Stimulated activated CD4-positive, alpha-beta T cell treated with anti-CD3 and anti-CD28 coated beads, Interleukin-4, amount 100 ng/mL, for 4 hours (primary cell): ENCODE results near the gene FFAR3.
"Not testable (repeated sequence)": the region's sequence is repeated elsewhere in the genome, so short reads cannot be mapped to it uniquely, and the experiment has no call there.

Source experiments
- DNase-seq, 2 experiments: peaks; one replicate each; pipeline ENCODE4 v3.0.0-alpha.2; 2020

Gene FFAR3

GRCh38 chr19:35378356-35378755 lies 20.1 kb downstream of the FFAR3 start:
- no peak for DNase-seq

DNA sequence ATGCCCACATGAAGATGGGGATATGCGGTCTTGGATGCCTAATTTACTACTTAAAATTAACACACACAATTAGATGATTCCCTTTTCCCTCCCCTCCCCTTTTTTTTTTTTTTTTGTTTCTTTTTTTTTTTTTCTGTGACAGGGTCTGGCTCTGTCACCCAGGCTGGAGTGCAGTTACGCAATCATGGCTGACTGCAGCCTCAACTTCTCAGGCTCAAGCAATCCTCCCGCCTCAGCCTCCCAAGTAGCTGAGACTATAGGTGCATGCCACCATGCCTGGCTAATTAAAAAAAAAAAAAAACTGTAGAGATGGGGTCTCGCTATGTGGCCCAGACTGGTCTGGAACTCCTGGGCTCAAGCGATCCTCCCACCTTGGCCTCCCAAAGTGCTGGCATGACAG lies 21.3 kb downstream of the FFAR3 start:
- DNase-seq = not testable (repeated sequence)

DNA sequence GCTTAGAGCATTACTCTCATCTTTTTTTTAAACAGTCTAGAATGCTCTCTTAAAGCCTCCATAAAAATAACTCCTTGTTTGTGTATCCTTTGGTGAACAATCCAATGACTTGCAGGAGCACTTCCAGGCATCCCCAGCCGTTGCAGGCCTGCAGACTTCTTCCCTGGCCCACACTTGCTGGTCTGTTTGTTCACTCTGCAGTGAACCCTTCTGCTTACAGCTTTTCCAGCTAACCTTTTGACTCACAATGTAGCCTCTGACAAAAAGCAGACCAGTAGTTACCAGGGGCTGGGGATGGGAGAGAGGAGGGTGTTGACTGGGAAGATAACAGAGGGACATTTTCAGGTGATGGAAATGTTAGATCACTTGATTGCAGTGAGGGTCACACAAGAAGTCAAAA lies 21.7 kb downstream of the FFAR3 start:
- no peak for DNase-seq

GRCh38 chr19:35380450-35381124 lies 22.3 kb downstream of the FFAR3 start:
- DNase-seq = no peak

DNA sequence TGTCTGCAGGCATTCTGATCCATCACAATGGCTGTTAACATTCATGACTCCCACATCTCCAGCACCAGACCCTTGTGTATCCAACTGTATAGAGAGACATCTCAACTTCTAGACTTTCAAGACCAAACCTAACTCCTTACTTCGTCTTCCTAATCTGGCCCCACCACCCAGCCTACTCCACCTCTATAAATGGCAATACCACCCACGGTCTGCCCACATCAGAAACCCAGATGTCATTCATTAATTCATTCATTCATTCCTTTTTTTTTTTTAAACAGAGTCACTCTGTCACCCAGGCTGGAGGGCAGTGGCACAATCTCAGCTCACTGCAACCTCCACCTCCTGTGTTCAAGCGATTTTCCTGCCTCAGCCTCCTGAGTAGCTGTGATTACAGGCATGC lies 23.1 kb downstream of the FFAR3 start:
- DNase-seq = no peak

DNA sequence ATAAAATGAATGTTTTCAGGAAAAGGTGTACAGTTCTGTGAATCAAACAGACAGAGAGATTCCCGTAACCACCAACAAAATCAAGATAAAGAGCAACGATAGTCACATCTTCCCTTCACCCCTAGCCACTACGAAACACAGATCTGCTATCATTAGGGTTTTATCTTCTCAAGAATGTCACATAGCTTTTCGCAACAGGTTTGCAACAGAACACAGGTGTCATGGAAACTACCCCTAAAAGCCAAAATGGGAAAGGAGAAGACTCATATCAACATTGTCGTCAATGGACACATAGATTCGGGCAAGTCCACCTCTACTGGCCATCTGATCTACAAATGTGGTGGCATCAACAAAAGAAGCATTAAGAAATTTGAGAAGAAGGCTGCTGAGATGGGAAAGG lies 23.7 kb downstream of the FFAR3 start:
- no peak for DNase-seq

DNA sequence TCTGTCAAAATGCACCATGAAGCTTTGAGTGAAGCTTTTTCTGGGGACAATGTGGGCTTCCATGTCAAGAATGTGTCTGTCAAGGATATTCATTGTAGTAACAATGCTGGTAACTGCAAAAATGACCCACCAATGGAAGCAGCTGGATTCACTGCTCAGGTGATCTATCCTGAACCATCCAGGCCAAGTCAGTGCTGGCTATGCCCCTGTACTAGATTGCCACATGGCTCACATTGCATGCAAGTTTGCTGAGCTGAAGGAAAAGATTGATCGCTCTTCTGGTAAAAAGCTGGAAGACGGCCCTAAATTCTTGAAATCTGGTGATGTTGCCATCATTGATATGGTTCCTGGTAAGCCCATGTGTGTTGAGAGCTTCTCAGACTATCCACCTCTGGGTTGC lies 25.3 kb downstream of the FFAR3 start:
- no peak for DNase-seq

DNA sequence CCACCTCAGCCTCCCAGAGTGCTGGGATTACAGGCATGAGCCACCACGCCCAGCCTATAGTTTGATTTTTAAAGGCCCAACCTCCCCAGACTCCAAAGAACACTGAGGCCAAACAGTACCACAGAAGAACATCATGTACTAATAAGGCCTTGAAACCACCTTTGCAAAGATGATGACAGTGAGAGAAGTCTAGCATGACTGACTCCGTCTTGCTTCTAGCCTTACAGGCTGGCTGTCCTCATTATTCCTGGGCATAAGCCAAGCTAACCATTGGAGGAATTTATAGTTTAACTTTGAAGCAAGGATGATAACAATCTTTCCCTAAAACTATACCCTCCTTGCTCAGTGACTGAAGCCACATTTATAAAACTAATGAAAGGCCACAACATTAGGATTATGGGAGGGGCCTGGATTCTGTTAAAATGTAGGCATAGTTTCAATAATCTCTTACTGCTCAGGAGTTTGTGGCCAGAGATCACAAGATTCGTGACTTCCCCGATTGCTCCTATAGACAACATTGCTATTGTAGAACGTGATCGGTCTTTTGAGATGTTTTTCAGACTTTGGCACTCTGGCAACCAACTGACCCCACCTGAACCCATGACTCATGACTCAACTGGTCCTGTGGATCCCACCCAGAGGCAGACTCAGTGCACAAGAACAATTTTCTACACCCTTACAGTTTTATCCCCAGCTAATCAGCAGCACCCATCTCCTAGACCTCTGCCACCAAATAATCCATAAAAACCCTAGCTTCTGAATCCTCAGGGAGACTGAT lies 30.2 kb downstream of the FFAR3 start:
- DNase-seq = no peak

DNA sequence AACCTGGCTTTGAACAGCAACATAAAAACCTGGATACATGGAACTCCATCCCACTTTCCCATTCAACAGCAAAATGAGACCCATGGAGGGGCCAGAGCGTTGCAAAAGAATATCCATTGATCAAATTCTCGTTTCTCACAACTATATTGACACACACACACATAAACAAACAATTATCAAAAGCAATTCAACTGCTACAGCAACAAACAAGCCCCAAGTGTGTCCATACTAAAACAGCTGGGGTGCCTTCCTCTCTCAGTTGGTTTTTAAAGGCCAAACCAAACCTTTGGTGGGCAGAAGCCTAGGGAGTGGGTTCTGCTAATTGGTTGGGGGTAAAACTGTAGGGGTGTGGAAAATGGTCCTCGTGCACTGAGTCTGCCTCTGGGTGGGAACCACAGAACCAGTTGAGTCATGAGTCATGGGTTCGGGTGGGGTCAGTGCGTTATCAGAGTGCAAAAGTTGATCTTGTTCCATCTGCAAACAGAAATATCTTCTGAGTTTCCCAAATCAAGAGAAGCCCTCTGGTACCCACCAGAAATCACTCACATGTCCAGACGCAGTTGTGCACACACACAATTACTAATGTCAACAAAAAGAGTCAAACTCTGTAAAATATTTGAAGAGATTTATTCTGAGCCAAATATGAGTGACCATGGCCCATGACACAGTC lies 31.1 kb downstream of the FFAR3 start:
- no peak for DNase-seq

DNA sequence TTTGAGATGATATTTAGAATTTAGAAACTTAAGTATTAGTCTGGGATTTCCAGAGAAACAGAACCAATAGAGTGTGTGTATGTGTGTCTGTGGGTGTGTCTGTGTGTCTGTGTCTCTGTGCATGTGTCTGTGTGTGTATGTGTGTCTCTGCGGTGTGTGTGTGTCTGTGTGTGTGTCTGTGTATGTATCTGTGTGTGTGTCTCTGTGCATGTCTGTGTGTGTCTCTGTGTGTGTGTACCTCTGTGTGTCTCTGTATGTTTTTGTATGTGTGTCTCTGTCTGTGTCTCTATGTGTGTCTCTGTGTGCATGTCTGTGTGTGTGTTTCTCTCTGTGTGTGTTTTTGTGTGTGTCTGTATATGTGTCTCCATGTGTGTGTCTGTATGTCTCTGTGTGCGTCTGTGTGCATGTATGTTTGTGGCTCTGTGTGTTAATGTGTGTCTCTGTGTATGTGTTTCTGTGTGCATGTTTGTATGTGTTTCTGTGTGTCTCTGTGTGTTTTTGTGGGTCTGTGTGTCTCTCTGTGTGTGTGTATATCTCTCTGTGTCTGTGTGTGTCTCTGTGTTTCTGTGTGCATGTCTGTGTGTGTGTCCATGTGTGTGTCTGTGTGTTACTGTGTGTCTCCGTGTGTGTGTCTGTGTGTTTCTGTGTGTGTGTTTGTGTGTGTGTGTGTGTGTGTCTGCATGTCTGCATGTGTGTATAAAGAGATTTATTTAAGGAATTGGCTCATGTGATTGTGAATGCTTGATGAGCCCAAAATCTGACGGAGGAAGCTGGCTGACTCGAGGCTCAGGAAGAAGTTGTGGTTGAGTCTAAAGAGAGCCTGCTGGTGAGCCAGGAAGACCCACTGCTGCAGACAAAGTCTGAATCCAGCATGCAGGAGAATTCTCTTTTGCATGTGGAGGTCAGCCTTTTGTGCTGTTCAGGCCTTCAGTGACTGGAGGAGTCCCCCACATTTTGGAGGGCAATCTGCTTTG lies 34.8 kb downstream of the FFAR3 start:
- no peak for DNase-seq

- DNase-seq = no peak
Observed at GRCh38 chr19:35395382-35396199, 37.3 kb downstream of the FFAR3 start.

GRCh38 chr19:35396240-35396885 lies 38.1 kb downstream of the FFAR3 start:
- DNase-seq = no peak

DNA sequence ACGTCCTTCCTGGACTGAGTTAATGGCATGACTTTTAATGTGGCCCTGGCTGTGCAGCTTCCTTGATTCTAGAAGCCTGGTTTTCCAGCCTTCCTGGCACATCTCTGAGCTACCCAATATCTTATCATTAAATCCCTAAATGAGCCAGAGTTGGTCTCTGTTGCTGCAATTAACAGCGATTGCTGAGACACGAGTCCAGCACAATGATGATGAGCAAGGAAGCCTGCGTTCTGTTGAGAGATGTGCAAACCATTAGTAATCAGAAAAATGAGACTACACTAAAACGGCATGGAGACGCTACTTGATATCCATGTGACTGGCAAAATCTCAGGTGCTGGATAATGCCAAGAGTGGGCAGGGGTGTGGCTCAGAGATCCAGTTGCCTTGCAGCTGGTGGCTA lies 38.8 kb downstream of the FFAR3 start:
- DNase-seq = no peak

- no peak for DNase-seq
Observed at GRCh38 chr19:35398570-35398969, 40.3 kb downstream of the FFAR3 start.

DNA sequence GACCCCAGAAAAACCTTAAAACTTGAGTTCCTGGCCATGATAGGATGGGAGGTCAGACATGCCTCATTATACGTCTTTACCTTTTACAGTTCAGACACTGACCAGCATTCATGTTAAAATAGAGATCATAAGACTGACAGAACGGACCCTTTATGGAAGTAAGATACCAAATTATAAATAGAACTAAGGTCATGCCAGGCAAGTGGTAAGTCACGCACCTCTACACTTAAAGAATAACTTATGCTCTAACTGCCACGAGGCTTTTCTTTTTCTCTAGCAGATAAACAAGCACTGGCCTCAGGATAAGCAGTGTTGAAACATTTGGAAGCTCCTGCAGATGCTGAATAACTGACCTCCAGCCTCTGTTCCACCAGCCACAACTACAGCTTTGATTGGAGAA lies 41.0 kb downstream of the FFAR3 start:
- no peak for DNase-seq

DNA sequence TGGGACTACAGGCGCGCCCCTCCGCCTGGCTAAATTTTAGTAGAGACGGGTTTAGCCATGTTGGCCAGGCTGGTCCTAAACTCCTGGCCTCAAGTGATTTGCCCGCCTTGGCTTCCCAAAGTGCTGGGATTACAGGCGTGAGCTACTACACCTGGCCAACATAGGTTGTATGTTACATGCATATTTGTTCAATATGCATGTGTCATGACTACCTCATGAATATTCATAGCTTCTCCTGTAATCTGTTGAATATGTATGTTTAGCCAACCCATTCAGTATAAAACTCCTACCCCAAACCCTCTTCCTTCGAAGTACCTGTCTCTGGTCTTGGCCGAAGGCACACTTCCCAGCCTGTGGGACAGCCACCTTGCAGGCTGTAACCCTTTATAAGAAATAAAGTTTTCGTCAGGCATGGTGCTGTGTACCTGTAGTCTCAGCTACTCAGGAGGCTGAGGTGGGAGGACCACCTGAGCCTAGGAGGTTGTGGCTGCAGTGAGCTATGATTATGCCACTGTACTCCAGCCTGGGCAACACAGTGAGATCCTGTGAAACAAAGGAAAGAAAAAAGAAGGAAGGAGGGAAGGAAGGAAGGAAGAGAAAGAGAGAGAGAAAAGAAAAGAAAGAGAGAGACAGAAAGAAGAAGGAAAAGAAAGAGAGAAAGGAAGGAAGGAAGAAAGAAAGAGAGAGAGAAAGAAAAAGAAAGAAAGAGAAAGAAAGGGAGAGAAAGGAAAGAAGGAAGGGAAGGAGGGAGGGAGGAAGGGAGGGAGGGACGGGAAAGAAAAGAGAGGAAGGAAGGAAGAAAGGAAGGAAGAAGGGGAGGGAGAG lies 41.9 kb downstream of the FFAR3 start:
- no peak for DNase-seq

DNA sequence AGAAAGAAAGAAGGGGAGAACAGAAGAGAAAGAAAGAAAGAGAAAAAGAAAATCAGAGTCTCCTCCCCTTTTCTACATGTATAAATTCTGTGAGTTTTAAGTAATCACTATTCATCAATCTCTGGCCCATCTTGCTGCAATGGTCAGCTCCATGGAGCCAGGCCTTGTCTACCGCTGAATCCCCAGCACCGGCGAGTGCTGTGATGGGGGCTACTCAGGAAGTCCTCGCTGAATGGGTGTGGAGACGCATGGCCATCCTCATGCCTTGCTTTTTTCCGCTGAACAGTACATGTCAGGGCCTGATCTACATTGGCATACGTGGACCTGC lies 42.5 kb downstream of the FFAR3 start:
- no peak for DNase-seq

- DNase-seq = not testable (repeated sequence)
Observed at GRCh38 chr19:35401416-35401815, 43.2 kb downstream of the FFAR3 start.

DNA sequence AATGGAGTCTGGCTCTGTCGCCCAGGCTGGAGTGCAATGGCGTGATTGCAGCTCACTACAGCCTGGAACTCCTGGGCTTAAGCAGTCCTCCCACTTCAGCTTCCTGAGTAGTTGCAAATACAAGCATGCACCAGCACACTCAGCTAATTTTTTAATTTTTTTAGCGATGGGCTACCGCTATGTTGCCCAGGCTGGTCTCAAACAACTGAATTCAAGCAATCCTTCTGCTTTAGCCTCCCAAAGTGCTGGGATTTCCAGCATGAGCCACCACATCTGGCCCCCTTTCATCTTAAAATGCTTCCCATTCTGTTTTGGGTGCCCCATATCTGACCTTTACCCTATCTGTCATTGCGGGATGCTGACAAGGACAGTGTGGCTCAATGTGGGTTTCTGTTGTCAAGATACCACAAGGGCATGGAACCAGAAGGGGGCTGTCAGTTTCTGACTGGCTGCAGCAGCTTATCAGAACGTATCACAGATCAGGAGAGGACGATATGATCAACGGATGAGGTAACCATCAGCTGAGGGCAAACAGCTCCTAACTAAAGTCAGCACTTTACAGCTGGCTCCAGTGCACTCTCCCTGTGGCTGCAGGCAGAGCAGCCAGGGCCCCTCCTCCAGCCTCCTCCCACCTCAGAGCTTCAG lies 45.0 kb downstream of the FFAR3 start:
- DNase-seq = no peak
